Embryonic facial prominence (tissue), 1 donor: ENCODE measurements around the gene PLXNA3.
"Not testable (repeated sequence)": the region's sequence is repeated elsewhere in the genome, so short reads cannot be mapped to it uniquely, and the experiment has no call there.

ENCODE experiments used
- DNase-seq: peaks from one replicate; pipeline ENCODE4 v3.0.0-alpha.2; 2016; ENCODE audit errors: extremely low spot score

The PLXNA3 gene

DNA sequence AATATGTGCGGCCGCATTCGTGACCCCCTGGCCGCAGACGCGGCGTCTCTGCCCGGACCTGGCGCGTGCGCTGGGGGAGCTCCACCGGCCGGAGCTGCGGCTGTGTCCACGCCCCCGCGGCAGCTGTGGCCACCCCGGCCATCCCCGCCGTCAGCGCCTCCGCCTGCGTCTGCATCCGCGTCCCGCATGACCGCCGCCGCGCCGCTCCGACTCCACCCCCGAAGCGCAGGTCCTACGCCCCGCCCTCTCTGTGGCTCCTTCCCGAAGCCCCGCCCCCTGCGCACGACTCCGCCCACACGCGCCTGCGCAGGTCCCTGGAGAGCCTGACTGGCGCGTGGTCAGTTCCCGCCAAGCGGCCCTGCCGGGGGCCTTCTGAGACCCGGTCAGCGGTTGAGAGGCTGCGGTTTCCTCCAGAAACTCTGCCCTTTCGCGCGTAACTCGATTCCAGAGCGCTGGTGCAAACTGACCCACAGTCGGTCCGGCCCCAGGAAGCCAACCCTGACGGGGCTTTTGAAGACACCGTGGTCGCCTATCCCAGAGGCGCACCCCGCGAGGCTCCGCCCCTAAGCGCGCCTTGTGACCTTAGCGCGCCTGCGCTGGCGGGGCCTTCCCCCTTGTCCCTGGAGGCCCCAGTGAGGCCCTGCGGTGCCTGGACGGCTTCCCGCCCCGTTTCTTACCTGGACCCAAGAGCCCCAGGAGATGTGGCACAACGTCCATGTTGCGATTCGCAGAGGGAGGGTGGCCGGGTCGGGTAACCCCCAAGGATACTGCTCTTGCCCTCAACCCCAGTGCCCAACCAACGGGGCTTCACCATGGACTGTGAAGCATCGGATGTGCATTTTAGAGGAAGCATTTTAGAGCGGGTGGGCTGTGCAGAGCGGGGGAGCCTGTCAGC is 20.9 kb downstream of the PLXNA3 start, which contains the start of gene LAGE3:
Gene LAGE3 (minus strand): TSS at position 554 of the 895 bp plus-strand sequence. CDS start 366 bp downstream, at position 188.
- peak; percentile 56 for DNase-seq

DNA sequence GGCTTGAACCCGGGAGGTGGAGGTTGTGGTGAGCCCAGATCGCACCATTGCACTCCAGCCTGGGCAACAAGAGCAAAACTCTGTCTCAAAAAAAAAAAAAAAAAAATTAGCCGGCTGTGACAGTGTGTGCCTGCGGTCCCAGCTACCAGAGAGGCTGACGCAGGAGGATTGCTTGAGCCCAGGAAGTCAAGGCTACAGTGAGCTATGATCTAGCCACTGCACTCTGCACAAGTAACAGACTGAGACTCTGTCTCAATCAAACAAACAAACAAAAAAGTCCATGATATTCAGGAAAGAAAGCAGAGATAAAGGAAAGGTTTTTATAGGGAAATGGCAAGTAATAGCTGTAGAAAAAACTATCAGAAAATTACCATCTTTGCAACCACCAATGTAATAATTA is 23.1 kb downstream of the PLXNA3 start:
- DNase-seq: no peak

DNA sequence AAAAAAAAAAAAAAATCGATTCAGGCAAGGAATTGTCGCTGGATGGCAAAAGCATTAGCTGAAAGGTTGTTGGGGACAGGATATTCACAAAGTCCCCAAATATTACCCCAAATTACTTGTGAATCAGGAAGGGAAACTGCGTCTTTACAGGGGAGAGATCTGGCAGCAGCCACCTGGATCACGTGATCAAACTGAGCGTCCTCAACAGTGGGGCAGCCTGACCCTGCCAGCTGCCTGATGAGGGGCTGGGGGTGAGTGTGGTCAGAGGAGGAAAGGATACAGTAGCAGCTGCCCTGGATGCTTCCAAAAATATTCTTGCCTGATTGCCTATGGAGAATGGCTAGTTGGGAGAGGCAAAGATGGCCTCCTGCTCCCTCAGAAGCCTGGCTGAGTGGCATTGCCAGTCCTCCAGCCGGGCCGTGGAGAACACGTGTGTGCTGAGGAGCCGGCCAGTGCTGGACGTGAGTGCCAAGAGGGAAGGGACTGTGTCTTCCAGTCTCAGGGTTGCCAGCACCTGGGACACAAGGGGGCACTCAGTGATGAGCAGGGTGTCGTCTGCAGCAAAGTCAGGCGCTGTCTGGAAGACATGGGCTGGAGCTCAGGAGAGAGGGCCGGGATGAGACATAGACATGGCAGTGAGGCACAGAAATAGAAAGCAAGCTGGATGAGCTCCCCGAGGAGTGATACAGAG is 24.0 kb downstream of the PLXNA3 start:
- no peak for DNase-seq

DNA sequence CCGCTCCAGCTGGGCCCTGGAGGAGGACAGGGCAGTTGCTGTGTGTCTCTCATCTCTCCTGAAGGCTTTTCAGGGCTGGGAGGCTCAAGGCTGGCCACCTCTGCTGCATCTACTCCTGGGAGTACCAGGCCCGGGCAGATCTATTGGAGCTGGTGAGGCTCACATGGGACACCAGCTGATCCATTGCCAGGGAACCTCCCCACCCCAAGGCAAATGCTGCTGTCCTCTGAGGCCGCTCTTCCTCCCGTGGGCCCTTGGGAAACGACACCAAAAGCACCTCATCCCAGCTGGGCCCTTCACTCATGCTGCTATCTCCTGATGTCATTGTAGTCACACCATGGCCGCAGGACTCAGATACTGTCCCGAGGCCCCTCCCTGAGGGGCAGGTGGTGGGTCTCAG is 24.7 kb downstream of the PLXNA3 start:
- DNase-seq: no peak

DNA sequence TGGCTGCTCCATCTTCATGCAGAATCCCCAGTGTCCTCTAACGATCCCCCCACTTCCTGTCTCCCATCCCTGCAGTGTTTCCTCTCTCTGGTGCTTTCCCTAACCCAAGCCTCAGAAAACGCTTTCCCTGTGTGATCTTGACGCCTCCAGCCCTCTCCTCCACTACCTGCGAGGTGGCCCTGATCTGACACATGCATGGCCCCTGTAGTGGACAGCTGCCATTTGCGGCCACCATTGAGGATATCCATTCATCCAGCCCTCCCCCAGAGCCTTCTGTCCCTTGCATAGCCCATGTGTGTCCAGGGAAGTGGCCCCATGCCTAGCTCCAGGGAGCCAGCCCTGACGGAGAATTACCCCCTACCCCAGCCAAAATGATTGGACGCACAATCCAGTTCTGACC is 25.2 kb downstream of the PLXNA3 start:
- DNase-seq: no peak

DNA sequence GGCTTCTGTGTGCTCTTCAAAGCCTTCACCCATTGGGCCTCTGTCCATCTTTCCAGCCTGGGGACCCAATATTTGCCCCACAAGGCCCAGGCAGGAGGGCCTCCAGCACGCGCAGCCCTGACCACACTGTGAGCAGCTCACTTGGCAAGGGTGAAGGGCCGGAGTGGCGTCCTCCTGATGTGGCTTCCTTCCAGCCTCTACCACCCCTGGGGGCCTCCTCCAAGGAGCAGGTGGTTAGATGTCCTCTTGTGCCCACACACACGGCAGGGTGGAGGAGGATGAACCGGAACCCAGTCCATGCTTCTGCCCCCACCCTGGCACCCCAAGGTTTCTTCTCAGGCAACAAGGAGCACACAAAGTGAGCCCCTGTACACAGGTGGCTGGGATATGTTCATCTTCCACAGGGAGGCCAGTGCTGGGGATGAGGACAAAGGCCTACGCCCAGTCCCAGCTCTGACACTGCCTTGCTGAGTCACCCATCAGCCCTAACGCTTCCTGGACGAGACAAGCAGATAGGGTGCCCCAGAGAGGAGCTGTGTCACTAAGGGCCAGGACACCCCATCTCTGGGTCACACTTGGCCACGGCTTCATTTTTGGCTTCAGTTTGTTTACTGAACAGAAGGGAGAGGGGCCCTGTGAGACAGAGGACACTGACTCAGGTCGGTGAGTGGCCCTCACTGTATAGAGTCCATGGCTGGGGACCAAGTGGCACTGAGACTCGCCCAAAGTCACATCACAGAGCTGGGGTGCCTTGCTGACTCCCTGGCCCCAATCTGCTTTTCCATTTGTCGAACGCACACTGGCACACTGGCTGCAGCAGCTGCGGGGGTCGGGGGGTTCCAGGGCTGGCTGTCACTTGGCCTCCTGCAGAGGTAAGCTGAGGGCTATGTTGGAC is 26.4 kb downstream of the PLXNA3 start:
- no peak for DNase-seq

DNA sequence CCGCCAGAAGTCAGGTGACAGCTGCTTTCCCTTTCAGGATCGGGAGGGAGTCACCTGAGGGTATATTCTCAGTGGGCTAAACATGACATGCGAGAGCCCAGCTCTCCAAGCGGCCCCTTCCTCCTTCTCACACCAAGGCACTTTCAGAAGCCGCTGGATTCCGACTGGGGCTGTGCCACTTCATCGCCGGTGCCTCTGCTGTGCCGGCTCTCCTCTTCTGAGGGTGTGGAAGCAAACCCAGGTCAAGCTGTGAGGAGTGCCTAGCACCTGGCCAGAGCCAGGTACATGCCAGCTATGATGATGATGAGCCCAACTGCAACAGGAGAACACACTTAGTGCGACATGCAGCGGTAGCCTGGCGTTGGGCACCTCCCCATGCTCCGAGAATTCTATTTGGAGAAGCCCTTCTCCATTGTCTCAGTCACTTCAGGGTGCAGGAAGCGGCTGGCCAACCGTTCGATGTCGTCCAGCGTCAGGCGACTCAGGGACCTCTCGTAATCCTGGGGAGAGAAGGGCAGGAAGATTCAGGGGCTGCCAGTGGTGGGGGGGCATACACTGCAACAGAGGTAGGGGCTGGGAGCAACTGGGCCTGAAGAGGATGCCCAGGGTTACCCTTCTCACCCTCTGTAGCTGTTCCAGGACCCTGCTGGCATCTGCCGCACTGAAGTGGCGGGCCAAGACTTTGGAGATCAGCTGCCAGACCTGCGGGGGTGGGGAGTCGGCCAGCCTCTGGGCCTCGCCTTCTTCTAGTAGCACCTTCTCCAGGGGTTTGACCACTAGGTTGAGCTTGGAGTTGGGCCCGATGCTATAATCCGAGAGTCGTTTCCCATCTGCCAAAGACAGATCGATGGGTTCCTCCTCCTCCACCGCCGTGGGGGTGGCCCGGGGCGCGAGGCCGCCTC is 27.3 kb downstream of the PLXNA3 start:
- no peak for DNase-seq

DNA sequence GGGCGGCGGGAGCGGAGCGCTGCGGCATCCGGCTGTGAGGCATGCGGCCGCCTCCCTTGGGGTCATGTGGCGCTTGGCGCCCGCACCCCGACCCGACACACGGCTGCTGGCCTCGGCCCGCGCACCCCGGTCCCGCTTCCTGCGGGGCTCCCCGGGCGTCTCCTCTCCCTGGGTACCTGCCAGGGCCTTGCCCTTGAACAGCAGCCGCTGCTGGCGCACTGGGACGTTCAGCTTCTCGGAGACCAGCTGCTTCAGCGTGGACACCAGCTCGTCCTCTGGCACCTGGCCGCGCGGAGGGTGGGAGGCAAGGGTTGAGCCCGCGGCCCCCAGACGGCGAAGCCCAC is 27.9 kb downstream of the PLXNA3 start:
- no peak for DNase-seq

DNA sequence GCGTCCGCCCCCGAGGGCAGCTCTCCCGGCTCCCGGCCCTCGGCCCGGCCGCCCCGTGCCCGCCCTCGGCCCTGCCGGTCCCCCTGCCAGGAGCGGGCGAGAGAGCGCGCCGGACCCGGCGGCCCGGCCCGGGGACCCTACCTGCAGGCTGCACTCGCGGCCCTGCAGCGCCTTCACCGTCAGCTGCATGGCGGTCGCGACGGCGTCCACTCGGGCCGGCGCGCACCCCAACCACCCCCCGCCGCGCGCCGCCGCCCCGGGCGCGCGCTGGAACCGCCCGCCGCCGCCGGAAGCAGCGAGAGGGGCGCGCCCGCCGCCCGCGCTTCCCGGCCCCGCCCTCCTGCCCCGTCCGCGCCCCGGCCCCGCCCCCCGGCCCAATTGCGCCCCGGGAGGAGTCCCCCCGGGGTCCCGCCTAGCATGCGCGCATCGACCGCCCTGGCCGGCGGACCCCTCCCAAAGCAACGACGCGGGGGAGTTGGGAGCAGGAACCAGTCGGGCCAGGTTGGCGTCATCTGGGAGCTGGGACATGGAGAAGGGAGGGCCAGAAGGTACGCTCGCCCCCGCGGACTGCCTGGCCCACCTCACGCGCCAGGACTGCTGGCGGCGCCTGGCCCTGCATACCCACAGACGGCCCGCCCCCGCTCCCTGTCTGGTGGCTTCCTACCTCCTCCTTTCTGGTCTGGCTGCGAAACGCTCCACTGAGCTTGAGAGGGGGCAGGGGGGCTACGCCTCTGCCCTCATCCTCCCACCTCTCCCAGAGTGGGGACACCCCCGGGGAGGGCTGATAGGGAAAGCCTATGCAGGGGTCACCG is 28.5 kb downstream of the PLXNA3 start, which contains the start of gene UBL4A:
Gene UBL4A (minus strand): TSS at position 220 of the 812 bp plus-strand sequence. CDS start 31 bp downstream, at position 189.
- peak; percentile 16 for DNase-seq

DNA sequence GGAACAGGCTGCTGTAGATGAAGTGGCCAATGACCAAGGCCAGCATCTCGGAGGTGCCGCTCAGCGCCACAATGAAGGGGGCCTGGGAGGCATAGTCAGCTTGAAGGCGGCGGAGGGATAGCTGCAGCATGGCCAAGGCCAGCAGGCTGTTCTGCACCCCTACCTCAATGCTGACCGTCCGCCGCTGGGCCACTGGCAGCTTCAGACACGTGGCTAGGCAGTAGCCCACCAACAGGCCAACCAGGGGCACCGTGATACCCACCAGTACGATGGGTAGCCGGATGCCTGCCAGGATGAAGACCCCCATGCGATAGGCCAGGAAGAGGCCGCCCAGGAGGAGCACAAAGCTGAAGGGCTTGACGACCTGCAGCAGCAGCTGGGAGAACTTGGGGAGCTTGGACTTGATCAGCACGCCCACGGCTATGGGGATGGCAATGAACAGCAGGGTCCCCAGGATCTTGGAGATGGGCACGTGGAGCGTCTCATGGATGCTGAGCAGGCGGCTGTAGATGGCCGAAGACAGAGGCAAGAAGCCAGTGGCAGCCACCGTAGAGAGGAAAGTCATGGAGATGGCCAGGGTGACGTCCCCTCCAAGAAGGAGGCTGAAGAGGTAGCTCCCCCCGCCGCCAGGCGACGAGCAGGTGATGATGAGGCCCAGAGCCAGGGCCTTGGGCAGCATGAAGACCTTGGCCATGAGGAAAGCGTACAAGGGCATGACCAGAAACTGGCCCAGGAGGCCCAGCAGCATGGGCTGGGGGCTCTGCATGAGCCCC is 29.6 kb downstream of the PLXNA3 start:
- no peak for DNase-seq

DNA sequence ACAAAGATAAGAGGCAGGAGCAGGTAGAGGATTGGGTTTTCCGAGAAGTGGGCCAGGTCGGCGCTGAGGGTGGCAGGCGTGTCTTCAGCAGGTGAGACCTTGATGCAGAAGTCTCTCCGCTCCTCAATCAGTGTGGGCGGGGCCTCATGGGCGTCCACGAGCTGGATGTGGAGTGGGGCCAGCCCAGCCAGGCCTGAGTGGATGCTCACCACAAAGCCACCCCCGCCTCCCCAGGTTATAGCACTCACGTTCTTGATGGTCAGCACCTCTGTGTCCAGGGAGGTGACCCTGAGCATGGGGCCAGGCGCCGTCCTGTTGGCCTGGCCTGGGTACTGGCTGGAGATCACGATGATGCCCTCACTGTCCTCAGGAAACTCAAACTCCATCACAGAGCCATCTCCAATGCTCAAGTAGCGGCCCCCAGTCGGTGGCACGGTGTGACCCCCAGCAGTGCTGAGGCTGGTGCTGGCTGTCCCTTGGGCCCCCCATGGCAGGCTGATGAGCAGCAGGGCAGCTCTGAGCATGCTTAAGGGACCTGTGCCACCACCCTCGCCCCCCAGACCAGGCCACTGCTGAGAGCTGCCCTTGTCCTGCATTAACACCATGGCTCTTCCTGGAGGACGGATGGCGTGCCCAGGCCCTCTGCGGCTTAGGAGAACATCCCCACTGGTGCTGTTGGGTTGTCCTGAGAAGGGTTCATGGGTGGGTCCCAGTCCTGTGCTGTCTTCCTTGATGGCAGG is 30.4 kb downstream of the PLXNA3 start:
- DNase-seq: no peak

DNA sequence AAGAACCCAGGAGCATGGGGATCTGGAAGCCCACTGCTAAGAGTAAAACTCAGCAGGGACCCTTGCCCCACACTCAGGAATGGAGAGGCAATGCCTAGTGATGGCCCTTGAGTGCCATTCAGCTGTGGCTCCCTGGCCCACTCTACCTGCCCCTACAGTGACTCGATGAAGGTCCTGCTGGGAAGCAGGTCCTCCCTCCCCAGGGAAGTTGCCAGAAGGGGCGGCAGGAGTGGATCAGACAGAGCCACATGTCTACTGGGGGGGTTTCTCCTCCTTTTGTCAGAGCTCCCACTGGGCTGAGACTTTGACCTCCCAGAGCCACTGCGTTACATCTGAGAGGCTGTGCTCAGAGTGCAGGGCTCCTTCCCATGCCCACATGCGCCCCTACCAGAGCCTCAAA is 31.1 kb downstream of the PLXNA3 start:
- DNase-seq: no peak

DNA sequence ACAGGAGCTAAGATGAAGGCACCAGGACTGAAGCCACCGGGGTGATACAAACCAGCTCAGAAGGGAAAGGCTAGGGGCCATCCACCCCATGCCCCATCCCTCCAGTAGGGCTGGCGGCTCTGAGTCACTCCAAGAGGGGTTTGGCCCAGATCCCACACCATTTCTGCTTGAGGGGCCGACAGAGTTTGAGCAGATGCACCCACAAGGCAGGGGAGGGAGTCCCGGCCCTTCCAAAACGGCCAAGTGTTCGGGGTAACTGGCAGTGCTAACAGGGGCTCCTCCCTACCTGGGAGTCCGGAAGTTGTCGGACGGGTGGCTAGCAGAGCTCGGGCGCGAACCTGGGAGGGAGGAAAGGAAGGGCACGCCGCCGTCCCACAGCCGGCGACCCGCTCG is 31.9 kb downstream of the PLXNA3 start:
- no peak for DNase-seq

DNA sequence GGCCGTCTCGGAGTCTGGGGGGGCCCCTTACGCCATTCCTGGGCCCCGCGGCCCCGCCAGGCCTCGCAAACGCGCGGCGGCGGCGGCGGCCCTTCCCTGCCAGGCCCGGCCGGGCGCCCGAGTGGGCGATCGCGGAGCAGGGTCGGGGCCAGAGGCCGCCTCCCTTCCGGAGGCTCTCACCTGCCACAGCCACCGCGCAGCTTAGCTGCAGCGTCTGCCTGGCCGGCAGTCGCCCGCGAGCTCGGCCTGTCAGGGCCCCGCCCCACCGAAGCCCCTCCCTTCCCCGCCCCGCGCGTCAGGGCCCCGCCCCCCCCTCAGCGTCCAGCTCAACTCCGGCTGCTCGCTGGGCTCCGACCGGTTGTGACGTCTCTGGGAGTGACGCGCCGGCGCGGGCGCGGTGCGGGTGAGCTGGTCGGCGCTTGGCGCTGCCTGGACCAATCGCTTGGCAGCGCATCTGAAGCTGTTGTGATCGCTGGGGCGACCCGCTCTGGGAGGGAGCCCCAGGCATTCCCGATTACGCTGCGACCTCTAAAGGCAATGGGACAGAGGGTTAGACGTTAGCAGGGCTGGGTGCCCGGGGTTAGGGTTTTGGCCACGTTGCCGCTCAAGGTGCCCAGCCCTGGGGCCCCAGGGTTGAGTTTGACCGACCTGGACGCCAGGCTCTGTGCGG is 32.5 kb downstream of the PLXNA3 start, which contains the start of gene SLC10A3:
Gene SLC10A3 (minus strand): TSS at position 216 of the 670 bp plus-strand sequence. CDS start 1,689 bp downstream, outside the sequence.
- peak; percentile 74 for DNase-seq

DNA sequence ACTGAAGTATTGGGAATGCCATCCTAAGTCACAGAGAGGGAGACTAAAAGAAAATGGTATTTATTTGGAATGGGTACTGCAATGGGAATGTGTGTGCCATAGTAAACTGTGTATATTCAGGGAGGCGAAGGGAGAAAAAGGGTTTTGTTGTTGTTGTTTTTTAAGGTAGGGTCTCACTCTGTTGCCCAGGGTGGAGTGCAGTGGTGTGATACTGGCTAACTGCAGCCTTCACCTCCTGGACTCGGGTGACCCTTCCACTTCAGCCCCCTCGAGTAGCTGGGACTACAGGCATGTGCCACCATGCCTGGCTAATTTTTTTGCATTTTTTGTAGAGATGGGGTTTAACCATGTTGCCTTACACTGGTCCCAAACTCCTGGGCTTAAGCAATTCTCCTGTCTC is 36.6 kb downstream of the PLXNA3 start:
- DNase-seq: no peak

DNA sequence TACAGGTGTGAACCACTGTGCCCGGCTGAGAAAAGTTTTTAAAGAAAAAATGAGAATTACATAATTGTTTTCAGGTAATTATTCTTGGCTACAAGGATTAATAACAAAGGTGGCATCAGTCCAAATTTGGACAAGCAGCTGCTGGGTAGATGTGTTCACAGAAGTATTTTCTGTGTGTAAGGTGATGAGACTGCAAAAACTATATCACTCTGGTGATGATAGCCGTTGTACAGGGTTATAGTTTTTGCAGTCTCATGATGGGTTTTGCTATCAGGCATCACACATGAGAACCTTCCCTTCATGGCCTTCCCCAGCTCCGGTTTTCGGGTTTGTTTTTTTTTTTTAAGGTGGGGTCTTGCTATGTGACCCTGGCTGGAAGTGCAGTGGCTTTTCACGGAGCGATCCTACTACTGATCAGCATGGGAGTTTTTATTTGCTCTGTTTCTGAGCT is 37.4 kb downstream of the PLXNA3 start:
- no peak for DNase-seq

DNA sequence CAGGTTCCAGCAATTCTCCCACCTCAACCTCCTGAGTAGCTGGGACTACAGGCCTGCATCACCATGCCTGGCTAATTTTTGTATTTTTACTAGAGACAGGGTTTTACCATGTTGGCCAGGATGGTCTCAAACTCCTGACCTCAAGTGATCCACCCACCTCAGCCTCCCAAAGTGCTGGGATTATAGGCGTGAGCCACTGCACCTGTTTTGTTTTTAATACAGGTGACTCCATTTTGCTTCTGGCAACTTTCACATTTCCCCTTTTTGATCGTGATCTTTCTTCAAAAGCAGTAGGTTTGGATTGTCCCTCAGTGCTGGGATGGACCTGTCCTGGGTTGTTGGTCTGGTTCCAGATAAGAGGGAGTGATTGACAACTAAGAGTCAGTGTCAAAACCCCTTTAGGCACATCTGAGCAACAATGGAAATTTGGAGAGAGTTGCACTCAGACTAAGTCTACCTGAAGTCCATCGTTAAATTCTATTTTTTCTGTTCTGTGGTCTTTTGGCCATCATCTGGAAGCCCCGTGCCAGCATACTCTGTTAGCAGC is 38.6 kb downstream of the PLXNA3 start:
- not testable (repeated sequence) for DNase-seq
